ENCODE results near the gene STXBP6.

The STXBP6 gene

GRCh38 chr14:24831677-24832076 is 218.3 kb downstream of the STXBP6 start:
- no peak for DNase-seq (ENCODE audit: low read depth, low spot score)

- DNase-seq (ENCODE audit: low read depth, low spot score) = no peak
Observed at GRCh38 chr14:24829862-24830261, 220.1 kb downstream of the STXBP6 start.

GRCh38 chr14:24828486-24828885 is 221.5 kb downstream of the STXBP6 start:
- DNase-seq (ENCODE audit: low read depth, low spot score) = no peak

- no peak for DNase-seq (ENCODE audit: low read depth, low spot score)
Observed at GRCh38 chr14:24826390-24826789, 223.6 kb downstream of the STXBP6 start.

- no peak for DNase-seq (ENCODE audit: low read depth, low spot score)
Observed at GRCh38 chr14:24820616-24821015, 229.3 kb downstream of the STXBP6 start.

- no peak for DNase-seq (ENCODE audit: low read depth, low spot score)
Observed at GRCh38 chr14:24818823-24819341, 231.1 kb downstream of the STXBP6 start.

GRCh38 chr14:24818058-24818822 is 231.7 kb downstream of the STXBP6 start:
- no peak for DNase-seq (ENCODE audit: low read depth, low spot score)

GRCh38 chr14:24817212-24818057 is 232.5 kb downstream of the STXBP6 start:
- no peak for DNase-seq (ENCODE audit: low read depth, low spot score)

GRCh38 chr14:24816929-24817211 is 233.1 kb downstream of the STXBP6 start:
- DNase-seq (ENCODE audit: low read depth, low spot score) = no peak

GRCh38 chr14:24816011-24816928 is 233.7 kb downstream of the STXBP6 start:
- DNase-seq (ENCODE audit: low read depth, low spot score) = no peak

- DNase-seq (ENCODE audit: low read depth, low spot score) = no peak
Observed at GRCh38 chr14:24815543-24815942, 234.4 kb downstream of the STXBP6 start.

- DNase-seq (ENCODE audit: low read depth, low spot score) = no peak
Observed at GRCh38 chr14:24814944-24815343, 235.0 kb downstream of the STXBP6 start.

GRCh38 chr14:24814346-24814745 is 235.6 kb downstream of the STXBP6 start:
- no peak for DNase-seq (ENCODE audit: low read depth, low spot score)

GRCh38 chr14:24813819-24814259 is 236.1 kb downstream of the STXBP6 start:
- DNase-seq (ENCODE audit: low read depth, low spot score) = no peak

- no peak for DNase-seq (ENCODE audit: low read depth, low spot score)
Observed at GRCh38 chr14:24813089-24813815, 236.7 kb downstream of the STXBP6 start.

GRCh38 chr14:24809135-24809534 is 240.8 kb downstream of the STXBP6 start:
- no peak for DNase-seq (ENCODE audit: low read depth, low spot score)

GRCh38 chr14:24808412-24808811 is 241.5 kb downstream of the STXBP6 start:
- no peak for DNase-seq (ENCODE audit: low read depth, low spot score)

GRCh38 chr14:24806061-24806678 is 243.8 kb downstream of the STXBP6 start:
- no peak for DNase-seq (ENCODE audit: low read depth, low spot score)

GRCh38 chr14:24804552-24805212 is 245.3 kb downstream of the STXBP6 start:
- no peak for DNase-seq (ENCODE audit: low read depth, low spot score)

GRCh38 chr14:24803933-24804494 is 245.9 kb downstream of the STXBP6 start:
- no peak for DNase-seq (ENCODE audit: low read depth, low spot score)
